Caco-2 (cell line): ENCODE data around the gene BCL2. TPM values are rescaled to one million over a fixed set of nuclear protein-coding genes. Genes with fewer than 3 reads are reported as not detected.

Experiments
- BruUV-seq: library from RNA; stranded (reverse); fragments of 400-500 nt; replicated peaks from 2 replicates; lab custom pipeline; 2021; lab: Mats Ljungman, UMichigan
- CTCF ChIA-PET: fragments of 300-600 bp; sonication (Branson Sonifier 250); formaldehyde crosslinking; loops from one replicate; lab custom pipeline; 2022; ENCODE audit warnings: antibody characterized with exemption; lab: Charles Lee
- POLR2A ChIA-PET: fragments of 300-600 bp; sonication (Branson Sonifier 250); formaldehyde crosslinking; loops from one replicate; lab custom pipeline; 2022; ENCODE audit warnings: antibody characterized with exemption; lab: Charles Lee
- DNase-seq, 2 experiments: peaks; one replicate each; pipeline versions ENCODE4 v3.0.0 to v3.0.0-alpha.2; 2020 to 2022
- H3K27me3 ChIP-seq: replicated peaks from 2 replicates; pipeline ENCODE4 v1.6.0; 2011; ENCODE audit warnings: low read length; ENCODE audit not compliant: control insufficient read depth, insufficient read depth
- H3K36me3 ChIP-seq: 2 replicates; pipeline ENCODE4 v1.5.1; 2011; ENCODE audit warnings: low read length; ENCODE audit not compliant: control insufficient read depth, insufficient read depth
- H3K4me1 ChIP-seq: fragments of 250-450 bp; sonication (Bioruptor Pico); 2 replicates; pipeline ENCODE4 v1.5.1; 2020; ENCODE audit warnings: mild to moderate bottlenecking
- H3K4me3 ChIP-seq: 2 replicates; pipeline ENCODE4 v1.5.1; 2011; ENCODE audit warnings: low read depth, mild to moderate bottlenecking, control low read depth, low read length
- H3K9me3 ChIP-seq: fragments of 250-450 bp; sonication (Bioruptor Pico); 2 replicates; pipeline ENCODE4 v1.5.1; 2020; ENCODE audit warnings: mild to moderate bottlenecking, moderate library complexity
- H3K27ac Mint-ChIP-seq: one replicate; pipeline ENCODE4 v1.8.0; 2022; ENCODE audit warnings: mixed read lengths; ENCODE audit not compliant: unreplicated experiment
- H3K27me3 Mint-ChIP-seq: one replicate; pipeline ENCODE4 v1.8.0; 2022; ENCODE audit warnings: mixed read lengths; ENCODE audit not compliant: insufficient read depth, unreplicated experiment
- H3K36me3 Mint-ChIP-seq: one replicate; pipeline ENCODE4 v1.8.0; 2022; ENCODE audit warnings: mild to moderate bottlenecking, mixed read lengths; ENCODE audit not compliant: insufficient read depth, unreplicated experiment
- H3K4me1 Mint-ChIP-seq: one replicate; pipeline ENCODE4 v1.8.0; 2022; ENCODE audit warnings: low read depth, mixed read lengths; ENCODE audit not compliant: unreplicated experiment
- H3K4me3 Mint-ChIP-seq: one replicate; pipeline ENCODE4 v1.8.0; 2022; ENCODE audit warnings: mild to moderate bottlenecking, moderate library complexity, mixed read lengths; ENCODE audit not compliant: unreplicated experiment
- H3K9me3 Mint-ChIP-seq: one replicate; pipeline ENCODE4 v1.8.0; 2022; ENCODE audit warnings: mixed read lengths; ENCODE audit not compliant: unreplicated experiment
- CTCF ChIP-seq, 2 experiments: fragments of 200-600 bp in 1 of 2; IDR thresholded peaks; 1 replicate in 1 of 2; 2 replicates in 1 of 2; pipeline versions ENCODE4 v1.5.1 to v1.8.0; 2011 to 2022; ENCODE audit warnings: antibody characterized with exemption in 1 of 2, control low read depth in 1 of 2, inconsistent platforms in 1 of 2, low read depth in 1 of 2, low read length in 1 of 2, mild to moderate bottlenecking in 1 of 2, moderate library complexity in 1 of 2; ENCODE audit not compliant: insufficient read depth in 1 of 2, severe bottlenecking in 1 of 2, unreplicated experiment in 1 of 2
- intact Hi-C: fragments of 100-400 bp; cut with micrococcal nuclease; formaldehyde crosslinking; loops from one replicate; pipeline ENCODE4 v1.10.0; 2022; ENCODE audit not compliant: unreplicated experiment
- total RNA-seq: library from RNA; stranded (reverse); gene quantifications from 2 replicates; pipeline ENCODE4 v1.2.3, GENCODE V29; 2022

The BCL2 gene
- total RNA-seq, 1 experiment from 2014 or later = 6.5 TPM

- no TSS peak for BruUV-seq
- intact Hi-C loops = no loop called here
- H3K27me3 ChIP-seq = no peaks in the 10 kb centered on the region
- Mint-ChIP-seq H3K27me3 (no peaks in the 10 kb centered on the region), H3K36me3 (no peaks in the 10 kb centered on the region), H3K9me3 (no peaks in the 10 kb centered on the region), H3K4me3 (no peak overlapping the region), H3K27ac (no peak overlapping the region), H3K4me1 (peaks cover 11% of the 10 kb centered on the region)
- no peaks in the 10 kb centered on the region; the same call in 1 of the 2 replicates for H3K4me1 ChIP-seq
- H3K9me3 ChIP-seq = no peaks in the 10 kb centered on the region
- H3K36me3 ChIP-seq = no peaks in the 10 kb centered on the region
- no peak for DNase-seq
- ChIA-PET CTCF (no interaction called here), POLR2A (no interaction called here)
- H3K4me3 ChIP-seq = no peak overlapping the region
- TF ChIP-seq CTCF (IDR thresholded peaks at IDR 0.05; ENCODE audit: insufficient read depth in 1 of 2, low read depth in 1 of 2, low read length in 1 of 2, severe bottlenecking in 1 of 2, unreplicated experiment in 1 of 2) = no peak
Observed at GRCh38 chr18:63157293-63158011, 162.1 kb downstream of the BCL2 start.

- BruUV-seq = no TSS peak
- Histone ChIP-seq H3K36me3 (no peaks in the 10 kb centered on the region), H3K9me3 (no peaks in the 10 kb centered on the region), H3K4me1 (no peaks in the 10 kb centered on the region; the same call in 1 of the 2 replicates), H3K27me3 (no peaks in the 10 kb centered on the region), H3K4me3 (no peak overlapping the region)
- H3K4me1 Mint-ChIP-seq = no peaks in the 10 kb centered on the region
- H3K4me3 Mint-ChIP-seq = no peak overlapping the region
- no peak for TF ChIP-seq CTCF (IDR thresholded peaks at IDR 0.05; ENCODE audit: insufficient read depth in 1 of 2, low read depth in 1 of 2, low read length in 1 of 2, severe bottlenecking in 1 of 2, unreplicated experiment in 1 of 2)
- POLR2A ChIA-PET = no interaction called here
- intact Hi-C loops = no loop called here
- H3K27me3 Mint-ChIP-seq = no peaks in the 10 kb centered on the region
- no peak for DNase-seq
- no peak overlapping the region for H3K27ac Mint-ChIP-seq
- no peaks in the 10 kb centered on the region for H3K9me3 Mint-ChIP-seq
- CTCF ChIA-PET = no interaction called here
- H3K36me3 Mint-ChIP-seq = no peaks in the 10 kb centered on the region
Observed at GRCh38 chr18:63155910-63156773, 163.4 kb downstream of the BCL2 start.

GRCh38 chr18:63155169-63155852 lies 164.3 kb downstream of the BCL2 start:
- intact Hi-C loops = no loop called here
- DNase-seq = peak in 1 of 2 experiments; percentile 39

More at GRCh38 chr18:63155169-63155852, 164.3 kb downstream of the BCL2 start:
- Mint-ChIP-seq H3K4me1 (no peaks in the 10 kb centered on the region), H3K4me3 (no peak overlapping the region), H3K27me3 (no peaks in the 10 kb centered on the region), H3K27ac (no peak overlapping the region), H3K36me3 (no peaks in the 10 kb centered on the region), H3K9me3 (no peaks in the 10 kb centered on the region)
- POLR2A ChIA-PET = no interaction called here
- BruUV-seq = no TSS peak
- peak; percentile 19 to 21 for TF ChIP-seq CTCF (IDR thresholded peaks at IDR 0.05; ENCODE audit: insufficient read depth in 1 of 2, low read depth in 1 of 2, low read length in 1 of 2, severe bottlenecking in 1 of 2, unreplicated experiment in 1 of 2)
- Histone ChIP-seq H3K36me3 (no peaks in the 10 kb centered on the region), H3K27me3 (no peaks in the 10 kb centered on the region), H3K9me3 (no peaks in the 10 kb centered on the region), H3K4me3 (no peak overlapping the region), H3K4me1 (no peaks in the 10 kb centered on the region)
- CTCF ChIA-PET = no interaction called here
